Gastroesophageal sphincter (tissue), 3 donors: Measurements from ENCODE around the gene JAML.

Experiments
- CTCF ChIP-seq, 4 experiments: fragments of 200-600 bp in 2 of 4; fragments of 450-650 bp in 2 of 4; sonication (generic) in 1 of 4; IDR thresholded peaks; one replicate each; pipeline ENCODE4 v1.5.1; 2017 to 2019; ENCODE audit warnings: antibody characterized with exemption in 4 of 4, mild to moderate bottlenecking in 2 of 4, moderate library complexity in 2 of 4
- EP300 ChIP-seq: sonication (generic); formaldehyde crosslinking; IDR thresholded peaks from one replicate; pipeline ENCODE4 v1.6.1; 2017; ENCODE audit warnings: antibody characterized with exemption, mild to moderate bottlenecking
- POLR2A ChIP-seq, 2 donors: fragments of 450-650 bp; IDR thresholded peaks; one replicate each; pipeline ENCODE4 v1.6.1; 2017; ENCODE audit warnings: antibody characterized with exemption in 2 of 2, mild to moderate bottlenecking in 2 of 2, moderate library complexity in 1 of 2
- POLR2AphosphoS5 ChIP-seq: sonication (generic); formaldehyde crosslinking; IDR thresholded peaks from one replicate; pipeline ENCODE4 v1.6.1; 2017; ENCODE audit warnings: antibody characterized with exemption

- TF ChIP-seq CTCF (IDR thresholded peaks at IDR 0.05): peak in 3 of 4 experiments; percentile 95
- TF ChIP-seq POLR2A (IDR thresholded peaks at IDR 0.05): no peak
- no peak for TF ChIP-seq POLR2AphosphoS5
- TF ChIP-seq EP300: no peak
These were observed 79.3 kb downstream of the JAML start for GRCh38 chr11:118145285-118146227.
